IMR-90 (cell line): ENCODE measurements around the gene ISG20L2. TPM values are rescaled to one million over a fixed set of nuclear protein-coding genes. Genes with fewer than 3 reads are reported as not detected.

ENCODE experiments used
- ATAC-seq: fragments of 200-7000 bp; cut with Tn5 transposase; 2 replicates; pipeline ENCODE4 v1.9.1; 2020; ENCODE audit warnings: low read depth, mild to moderate bottlenecking, moderate library complexity
- BruUV-seq: library from RNA; stranded (reverse); fragments of 400-500 nt; replicated peaks from 2 replicates; lab custom pipeline; 2021; lab: Mats Ljungman, UMichigan
- CTCF ChIA-PET: fragments of 300-600 bp; formaldehyde crosslinking; extraction: SDS; loops from one replicate; lab custom pipeline; 2021; ENCODE audit warnings: antibody characterized with exemption; lab: Yijun Ruan, JAX
- POLR2A ChIA-PET: fragments of 300-600 bp; sonication (Branson Sonifier 250); formaldehyde crosslinking; loops from one replicate; lab custom pipeline; 2022; ENCODE audit warnings: antibody characterized with exemption; ENCODE audit not compliant: unreplicated experiment; lab: Charles Lee
- DNase-seq: peaks from one replicate; pipeline ENCODE4 v3.0.0; 2013
- H2AFZ ChIP-seq: replicated peaks from 2 replicates; pipeline ENCODE3; 2013; ENCODE audit warnings: low read length, mild to moderate bottlenecking; ENCODE audit not compliant: poor library complexity
- H2AK5ac ChIP-seq: 2 replicates; pipeline ENCODE4 v1.6.1; 2013; ENCODE audit warnings: low read depth, low read length, inconsistent platforms
- H2AK9ac ChIP-seq: replicated peaks from 2 replicates; pipeline ENCODE3; 2013; ENCODE audit warnings: mild to moderate bottlenecking, low read depth, low read length, moderate library complexity; ENCODE audit not compliant: poor library complexity
- H2BK120ac ChIP-seq: 2 replicates; pipeline ENCODE4 v1.6.1; 2013; ENCODE audit warnings: low read depth, low read length, inconsistent platforms
- H2BK15ac ChIP-seq: 3 replicates; pipeline ENCODE4 v1.6.1; 2013; ENCODE audit warnings: low read depth, low read length, inconsistent platforms
- H2BK20ac ChIP-seq: 2 replicates; pipeline ENCODE4 v1.6.1; 2013; ENCODE audit warnings: low read depth, mild to moderate bottlenecking, inconsistent platforms, low read length, moderate library complexity
- H2BK5ac ChIP-seq: 2 replicates; pipeline ENCODE4 v1.6.1; 2013; ENCODE audit warnings: mild to moderate bottlenecking, low read depth, low read length, inconsistent platforms; ENCODE audit not compliant: poor library complexity, severe bottlenecking
- H3K14ac ChIP-seq: replicated peaks from 2 replicates; pipeline ENCODE4 v1.6.1; 2013; ENCODE audit warnings: low read depth, low read length, inconsistent platforms
- H3K18ac ChIP-seq: 2 replicates; pipeline ENCODE4 v1.6.1; 2013; ENCODE audit warnings: low read depth, low read length, control low read depth
- H3K23ac ChIP-seq: 2 replicates; pipeline ENCODE4 v1.6.1; 2013; ENCODE audit warnings: low read depth, low read length, inconsistent platforms
- H3K27ac ChIP-seq: 2 replicates; pipeline ENCODE4 v1.5.1; 2013; ENCODE audit warnings: mild to moderate bottlenecking, control low read depth, low read length; ENCODE audit not compliant: insufficient read depth
- H3K27me3 ChIP-seq: 2 replicates; pipeline ENCODE4 v1.6.1; 2013; ENCODE audit warnings: low read length; ENCODE audit not compliant: control insufficient read depth, insufficient read depth
- H3K36me3 ChIP-seq: 2 replicates; pipeline ENCODE4 v1.6.1; 2013; ENCODE audit warnings: low read length, mixed read lengths; ENCODE audit not compliant: control insufficient read depth, insufficient read depth
- H3K4ac ChIP-seq: 2 replicates; pipeline ENCODE4 v1.6.1; 2013; ENCODE audit warnings: low read depth, low read length, inconsistent platforms
- H3K4me1 ChIP-seq: 2 replicates; pipeline ENCODE4 v1.6.1; 2013; ENCODE audit warnings: low read length, mixed read lengths; ENCODE audit not compliant: control insufficient read depth, insufficient read depth
- H3K4me2 ChIP-seq: 2 replicates; pipeline ENCODE4 v1.6.1; 2013; ENCODE audit warnings: low read depth, mild to moderate bottlenecking, control low read depth, low read length, moderate library complexity
- H3K4me3 ChIP-seq: 2 replicates; pipeline ENCODE4 v1.5.1; 2013; ENCODE audit warnings: low read depth, mild to moderate bottlenecking, control low read depth, low read length, moderate library complexity; ENCODE audit not compliant: insufficient read depth
- H3K56ac ChIP-seq: 2 replicates; pipeline ENCODE4 v1.6.1; 2013; ENCODE audit warnings: low read length, inconsistent platforms; ENCODE audit not compliant: insufficient read depth; ENCODE audit errors: extremely low read depth
- H3K79me1 ChIP-seq, 2 experiments: 2 replicates each; pipeline ENCODE4 v1.6.1; 2013; ENCODE audit warnings: low read length in 2 of 2, inconsistent platforms in 1 of 2, low read depth in 1 of 2
- H3K9ac ChIP-seq: 2 replicates; pipeline ENCODE4 v1.6.1; 2013; ENCODE audit warnings: low read depth, low read length, control low read depth
- H3K9me1 ChIP-seq: 2 replicates; pipeline ENCODE4 v1.6.1; 2013; ENCODE audit warnings: low read length, inconsistent platforms; ENCODE audit not compliant: insufficient read depth
- H3K9me3 ChIP-seq: 2 replicates; pipeline ENCODE4 v1.6.1; 2013; ENCODE audit warnings: low read length; ENCODE audit not compliant: control insufficient read depth, insufficient read depth
- H4K20me1 ChIP-seq: 2 replicates; pipeline ENCODE4 v1.6.1; 2013; ENCODE audit warnings: low read length, inconsistent platforms; ENCODE audit not compliant: insufficient read depth
- H4K5ac ChIP-seq: 2 replicates; pipeline ENCODE4 v1.6.1; 2013; ENCODE audit warnings: mild to moderate bottlenecking, low read depth, low read length, control low read depth
- H4K8ac ChIP-seq, 2 experiments: 2 replicates each; pipeline ENCODE4 v1.6.1; 2013; ENCODE audit warnings: low read depth in 2 of 2, low read length in 2 of 2, control low read depth in 1 of 2, inconsistent platforms in 1 of 2
- H4K91ac ChIP-seq: 2 replicates; pipeline ENCODE4 v1.6.1; 2013; ENCODE audit warnings: low read depth, low read length, inconsistent platforms; ENCODE audit not compliant: insufficient read depth
- MAFK ChIP-seq: IDR thresholded peaks from 2 replicates; pipeline ENCODE4 v1.6.1; 2012; ENCODE audit warnings: low read depth, low read length, improper control_type of control experiment
- MAZ ChIP-seq: IDR thresholded peaks from 2 replicates; pipeline ENCODE4 v1.6.1; 2012; ENCODE audit warnings: low read depth, mild to moderate bottlenecking, low read length, improper control_type of control experiment, moderate library complexity, borderline replicate concordance
- MXI1 ChIP-seq: IDR thresholded peaks from 2 replicates; pipeline ENCODE4 v1.6.1; 2012; ENCODE audit warnings: low read depth, mild to moderate bottlenecking, low read length, moderate library complexity, borderline replicate concordance
- NFE2L2 ChIP-seq: fragments of 150-350 bp; IDR thresholded peaks from 2 replicates; pipeline ENCODE4 v1.6.1; 2016; ENCODE audit warnings: low read depth, mild to moderate bottlenecking, low read length
- POLR2A ChIP-seq: IDR thresholded peaks from 2 replicates; pipeline ENCODE4 v1.6.1; 2012; ENCODE audit warnings: mild to moderate bottlenecking, low read depth, low read length
- RFX5 ChIP-seq: IDR thresholded peaks from 2 replicates; pipeline ENCODE4 v1.8.0; 2012; ENCODE audit warnings: low read depth, mild to moderate bottlenecking, low read length, moderate library complexity
- WGBS, 2 experiments: methylation state at CpG; one replicate each; pipeline versions ENCODE4 v1.1.5 to v1.1.7; 2013; ENCODE audit warnings: missing lambda C conversion rate in 2 of 2; ENCODE audit not compliant: insufficient read length in 1 of 2; ENCODE audit errors: extremely low coverage in 2 of 2; 5-methylcytosine and 5-hydroxymethylcytosine counted together
- dilution Hi-C: fragments of 300-500 bp; cut with HindIII; formaldehyde crosslinking; loops from one replicate; pipeline ENCODE4 v1.14.3; 2018; ENCODE audit warnings: low sequenced_read_pairs; ENCODE audit not compliant: unreplicated experiment
- in situ Hi-C: fragments of 300-500 bp; cut with MboI; formaldehyde crosslinking; loops from 3 replicates; pipeline ENCODE4 v1.14.3; 2019; ENCODE audit warnings: low sequenced_read_pairs, inconsistent platforms, mixed read lengths
- intact Hi-C: fragments of 100-400 bp; cut with micrococcal nuclease; formaldehyde crosslinking; loops from 2 replicates; pipeline ENCODE4 v1.10.0; 2022
- polyA plus RNA-seq, 3 experiments: library from polyadenylated mRNA; depleted of rRNA; stranded (reverse); fragments of >200 nt; gene quantifications; 2 replicates each; pipeline ENCODE4 v1.2.3, GENCODE V29; 2012; ENCODE audit warnings: low replicate concordance in 1 of 3
- total RNA-seq: library from RNA; depleted of rRNA; stranded (reverse); fragments of >200 nt; gene quantifications from 2 replicates; pipeline ENCODE4 v1.2.3, GENCODE V29; 2012
- TF ChIP-seq, protein P1 (sequence below): conservative IDR thresholded peaks from 2 replicates; pipeline ENCODE4 v1.5.1; 2012; ENCODE audit warnings: mild to moderate bottlenecking, low read depth, low read length, improper control_type of control experiment

The ISG20L2 gene
- total and polyA plus RNA-seq, 2 of the 4 experiments (the other 2 are of a cell fraction) = 17.0 to 27.3 TPM

DNA sequence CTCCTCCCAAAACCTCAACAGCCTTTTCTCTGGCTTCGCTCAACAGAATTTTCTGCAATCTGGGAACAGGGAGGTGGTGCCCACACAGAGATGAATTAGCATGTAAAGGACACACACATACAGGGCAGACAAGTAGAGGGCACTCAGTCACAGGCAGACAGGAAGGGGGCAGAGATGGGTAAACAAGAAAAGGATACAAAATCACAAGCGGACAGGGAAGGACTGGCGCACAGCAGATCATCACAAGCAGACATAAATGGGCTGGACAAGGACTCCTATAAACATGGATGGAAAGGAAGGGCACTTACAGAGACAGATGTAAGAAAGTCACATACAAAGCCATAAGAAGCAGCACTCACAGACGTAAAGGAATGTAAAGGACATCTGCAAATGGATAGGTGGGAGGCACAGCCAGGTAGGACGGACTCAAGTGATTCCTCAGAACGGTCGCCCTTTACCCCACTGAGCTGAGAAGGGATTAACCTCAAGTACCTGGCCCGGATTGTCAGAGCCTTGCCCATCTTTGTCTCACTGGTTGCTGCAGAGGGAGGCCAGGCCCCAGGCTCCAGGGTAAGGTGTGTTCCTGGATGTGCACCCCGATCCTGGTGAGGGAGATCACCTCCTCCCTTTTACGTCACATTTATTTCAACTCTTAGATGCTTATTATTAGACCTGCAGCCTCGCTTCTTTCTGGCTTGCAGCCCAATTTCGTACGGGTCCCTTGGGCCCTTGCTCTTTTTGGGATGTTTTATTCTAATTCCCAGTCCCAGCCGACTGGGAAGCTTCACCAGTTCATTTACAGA is 37.9 kb upstream of the ISG20L2 start:
- Histone ChIP-seq H3K36me3 (peaks cover 2% of the 10 kb centered on the region; the same call in 1 of the 2 replicates), H4K8ac (peak overlapping the region; percentile 97 to 98), H2AK9ac (peak overlapping the region; percentile 88), H2AK5ac (peak overlapping the region; percentile 86), H2BK5ac (peak overlapping the region; percentile 64), H3K4me1 (peaks cover 5% of the 10 kb centered on the region), H3K4me3 (peak overlapping the region; percentile 71), H3K79me1 (peaks cover 10 to 44% of the 10 kb centered on the region in 2 experiments; a peak in 3 of 4 replicates), H4K5ac (peak overlapping the region; percentile 83), H3K23ac (peak overlapping the region; percentile 73), H4K91ac (peak overlapping the region; percentile 82), H3K4me2 (peak overlapping the region; percentile 83), H3K56ac (peak overlapping the region; percentile 74), H2BK15ac (peak overlapping the region; percentile 45; the same call in 1 of the 3 replicates), H4K20me1 (peaks cover 24% of the 10 kb centered on the region), H3K9me3 (no peaks in the 10 kb centered on the region), H2BK20ac (peak overlapping the region; percentile 29; the same call in 1 of the 2 replicates), H3K14ac (peak overlapping the region; percentile 84), H3K18ac (peak overlapping the region; percentile 20), H3K4ac (peak overlapping the region; percentile 88), H2AFZ (peak overlapping the region; percentile 82), H3K9ac (peak overlapping the region; percentile 76), H3K27ac (peak overlapping the region; percentile 61), H3K9me1 (peaks cover 3% of the 10 kb centered on the region; the same call in 1 of the 2 replicates), H3K27me3 (no peaks in the 10 kb centered on the region), H2BK120ac (peak overlapping the region; percentile 45)
- ATAC-seq (peak; percentile 5), DNase-seq (no peak)
- in situ Hi-C loops (no loop called here), dilution Hi-C loops (no loop called here), intact Hi-C loops (loop anchor here (1.0 to 2.0 kb wide), 3 partner anchors 14 to 40 kb away; partner anchors contain the start of gene MRPL24)
- TF ChIP-seq MAZ (no peak), MAFK (no peak), NFE2L2 (no peak), MXI1 (no peak), RFX5 (no peak), POLR2A (no peak)
- TF ChIP-seq, protein P1, sequence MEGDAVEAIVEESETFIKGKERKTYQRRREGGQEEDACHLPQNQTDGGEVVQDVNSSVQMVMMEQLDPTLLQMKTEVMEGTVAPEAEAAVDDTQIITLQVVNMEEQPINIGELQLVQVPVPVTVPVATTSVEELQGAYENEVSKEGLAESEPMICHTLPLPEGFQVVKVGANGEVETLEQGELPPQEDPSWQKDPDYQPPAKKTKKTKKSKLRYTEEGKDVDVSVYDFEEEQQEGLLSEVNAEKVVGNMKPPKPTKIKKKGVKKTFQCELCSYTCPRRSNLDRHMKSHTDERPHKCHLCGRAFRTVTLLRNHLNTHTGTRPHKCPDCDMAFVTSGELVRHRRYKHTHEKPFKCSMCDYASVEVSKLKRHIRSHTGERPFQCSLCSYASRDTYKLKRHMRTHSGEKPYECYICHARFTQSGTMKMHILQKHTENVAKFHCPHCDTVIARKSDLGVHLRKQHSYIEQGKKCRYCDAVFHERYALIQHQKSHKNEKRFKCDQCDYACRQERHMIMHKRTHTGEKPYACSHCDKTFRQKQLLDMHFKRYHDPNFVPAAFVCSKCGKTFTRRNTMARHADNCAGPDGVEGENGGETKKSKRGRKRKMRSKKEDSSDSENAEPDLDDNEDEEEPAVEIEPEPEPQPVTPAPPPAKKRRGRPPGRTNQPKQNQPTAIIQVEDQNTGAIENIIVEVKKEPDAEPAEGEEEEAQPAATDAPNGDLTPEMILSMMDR = no peak
- ChIA-PET POLR2A (interaction anchor here (1.4 to 2.1 kb wide), 2 partner anchors 15 to 25 kb away, joined by 7 to 18 read pairs; partner anchors contain the start of genes HDGF and MRPL24), CTCF (interaction anchor here (1.1 to 1.9 kb wide), 3 partner anchors 13 to 77 kb away, joined by 3 to 8 read pairs (median 5); no protein-coding TSS in a partner anchor)
- 20% methylated on average over 6 of the region's 14 CpGs; no CpG with 5 or more reads in 1 of the 2 experiments for WGBS, 2 experiments
- BruUV-seq = no TSS peak
